ENCODE measurements around the gene FAM32A.

- TF ChIP-seq ZNF274 (IDR thresholded peaks at IDR 0.05; ENCODE audit: low read depth, low read length) = no peak
- no peak for TF ChIP-seq YY1 (IDR thresholded peaks at IDR 0.05; ENCODE audit: insufficient read depth, insufficient read length)
- TF ChIP-seq SUZ12 (IDR thresholded peaks at IDR 0.05; ENCODE audit: extremely low read depth, insufficient read depth, insufficient read length) = no peak
Observed at GRCh38 chr19:16203256-16204004, 18.2 kb downstream of the FAM32A start.
